OCI-M2 (cell line): ENCODE data around the gene DEDD2.
"Not testable (repeated sequence)": the region's sequence is repeated elsewhere in the genome, so short reads cannot be mapped to it uniquely, and the experiment has no call there.

ENCODE experiments used
- DNase-seq: peaks from one replicate; lab custom pipeline; 2025; ENCODE audit not compliant: unreplicated experiment; lab: John Stamatoyannopoulos, UW

The DEDD2 gene

GRCh38 chr19:42217520-42218437, at the start of gene DEDD2:
Gene DEDD2 (minus strand): TSS chr19:42217677. CDS start chr19:42217007, 670 bp downstream.
- peak; percentile 94 for DNase-seq

GRCh38 chr19:42266928-42267603, 49.6 kb upstream of the DEDD2 start:
- not testable (repeated sequence) for DNase-seq

GRCh38 chr19:42266105-42266504, 48.6 kb upstream of the DEDD2 start:
- DNase-seq, result not testable (repeated sequence)

GRCh38 chr19:42261763-42262162, 44.3 kb upstream of the DEDD2 start:
- no peak for DNase-seq

GRCh38 chr19:42257842-42258241, 40.4 kb upstream of the DEDD2 start:
- DNase-seq, result not testable (repeated sequence)

- DNase-seq, result no peak
Observed at GRCh38 chr19:42255766-42256745, 38.6 kb upstream of the DEDD2 start.

- DNase-seq, result no peak
Observed at GRCh38 chr19:42254850-42255765, 37.6 kb upstream of the DEDD2 start, which contains the start of gene ERF. Gene ERF (minus strand): TSS chr19:42255128. CDS start chr19:42254999, 129 bp downstream.

- DNase-seq, result no peak
Observed at GRCh38 chr19:42254089-42254849, 36.8 kb upstream of the DEDD2 start.

GRCh38 chr19:42253245-42254088, 36.0 kb upstream of the DEDD2 start:
- no peak for DNase-seq

GRCh38 chr19:42252365-42253244, 35.1 kb upstream of the DEDD2 start:
- no peak for DNase-seq

GRCh38 chr19:42251572-42252358, 34.3 kb upstream of the DEDD2 start:
- no peak for DNase-seq

- DNase-seq, result no peak
Observed at GRCh38 chr19:42250666-42251531, 33.4 kb upstream of the DEDD2 start.

- DNase-seq, result no peak
Observed at GRCh38 chr19:42250183-42250665, 32.7 kb upstream of the DEDD2 start.

GRCh38 chr19:42249769-42250168, 32.3 kb upstream of the DEDD2 start:
- no peak for DNase-seq

GRCh38 chr19:42249149-42249750, 31.8 kb upstream of the DEDD2 start:
- DNase-seq, result no peak
